ENCODE data around the gene NRCAM. TPM values are rescaled to one million over a fixed set of nuclear protein-coding genes. Genes with fewer than 3 reads are reported as not detected.

NRCAM gene
- 1.1 and 2.6 TPM in 2 replicates for total RNA-seq

GRCh38 chr7:108455998-108456677 lies at the start of gene NRCAM:
Gene NRCAM, minus strand, starts transcription at chr7:108456436. Its CDS starts 216,372 bp downstream, at chr7:108240064.

GRCh38 chr7:108130261-108130660 lies 326.0 kb downstream of the NRCAM start, which contains the start of gene LAMB4:
Gene LAMB4, minus strand, starts transcription at chr7:108130361. Its CDS starts 7,197 bp downstream, at chr7:108123164.

Other genes starting within 250 kb of the NRCAM start
- 15.0 and 18.1 TPM in 2 replicates for gene PNPLA8, start 69.7 kb upstream of the NRCAM start, total RNA-seq
- gene THAP5, start 113.3 kb upstream of the NRCAM start, total RNA-seq: 17.6 and 18.7 TPM in 2 replicates
- 10.8 and 11.4 TPM in 2 replicates for gene DNAJB9, start 113.4 kb upstream of the NRCAM start, total RNA-seq

All from airway epithelial cell (primary cell).